Loucy (cell line): ENCODE data around the gene OR51B5.

Experiments used
- H2AFZ ChIP-seq: fragments of 200-600 bp; sonication (generic); 2 replicates; pipeline ENCODE4 v1.6.0; 2016; ENCODE audit warnings: antibody characterized with exemption, mild to moderate bottlenecking, low read length, moderate library complexity
- H3F3A ChIP-seq: fragments of 200-600 bp; 2 replicates; pipeline ENCODE4 v1.6.0; 2016; ENCODE audit warnings: antibody characterized with exemption, low read depth, mild to moderate bottlenecking
- H3K27me3 ChIP-seq: fragments of 200-600 bp; sonication (generic); 2 replicates; pipeline ENCODE4 v1.6.1; 2014; ENCODE audit warnings: low read length, mild to moderate bottlenecking; ENCODE audit not compliant: insufficient read depth, poor library complexity, severe bottlenecking
- H3K36me3 ChIP-seq: fragments of 200-600 bp; sonication (generic); 2 replicates; pipeline ENCODE4 v1.6.1; 2016; ENCODE audit warnings: low read length; ENCODE audit not compliant: insufficient read depth
- H3K4me1 ChIP-seq: fragments of 200-600 bp; sonication (generic); 2 replicates; pipeline ENCODE4 v1.5.1; 2014; ENCODE audit warnings: low read length, mild to moderate bottlenecking; ENCODE audit not compliant: insufficient read depth, poor library complexity, severe bottlenecking
- H3K4me2 ChIP-seq: fragments of 200-600 bp; sonication (generic); 2 replicates; pipeline ENCODE4 v1.6.0; 2014; ENCODE audit warnings: antibody characterized with exemption, low read length, low read depth, mild to moderate bottlenecking; ENCODE audit not compliant: poor library complexity, severe bottlenecking
- H3K4me3 ChIP-seq: fragments of 200-600 bp; sonication (generic); 2 replicates; pipeline ENCODE4 v1.5.1; 2014; ENCODE audit warnings: low read length, mild to moderate bottlenecking, mixed read lengths; ENCODE audit not compliant: poor library complexity, severe bottlenecking
- H3K79me2 ChIP-seq: fragments of 200-600 bp; sonication (generic); 2 replicates; pipeline ENCODE4 v1.6.1; 2014; ENCODE audit warnings: low read length; ENCODE audit not compliant: insufficient read depth
- H3K9ac ChIP-seq: fragments of 200-600 bp; sonication (generic); 2 replicates; pipeline ENCODE4 v1.6.0; 2014; ENCODE audit warnings: mild to moderate bottlenecking, low read depth, low read length, moderate library complexity; ENCODE audit not compliant: poor library complexity, severe bottlenecking
- H3K9me2 ChIP-seq: fragments of 200-600 bp; sonication (generic); replicated peaks from 2 replicates; pipeline ENCODE4 v1.6.1; 2016; ENCODE audit warnings: low read depth, low read length, mixed read lengths
- H3K9me3 ChIP-seq: fragments of 200-600 bp; sonication (generic); 2 replicates; pipeline ENCODE4 v1.6.1; 2014; ENCODE audit warnings: mild to moderate bottlenecking, antibody characterized with exemption, low read length, low read depth; ENCODE audit not compliant: insufficient read depth
- H4K20me1 ChIP-seq: fragments of 200-600 bp; sonication (generic); 2 replicates; pipeline ENCODE4 v1.6.0; 2014; ENCODE audit warnings: antibody characterized with exemption, low read length, mild to moderate bottlenecking; ENCODE audit not compliant: insufficient read depth, poor library complexity, severe bottlenecking
- EZH2phosphoT487 ChIP-seq: fragments of 200-600 bp; IDR thresholded peaks from 2 replicates; pipeline ENCODE4 v1.6.1; 2018; ENCODE audit warnings: antibody characterized with exemption, mild to moderate bottlenecking, moderate library complexity, borderline replicate concordance
- TF ChIP-seq, protein P1 (sequence below): fragments of 200-600 bp; sonication (generic); conservative IDR thresholded peaks from 2 replicates; pipeline ENCODE4 v1.5.1; 2014; ENCODE audit warnings: mild to moderate bottlenecking, antibody characterized with exemption, low read length

Gene OR51B5

GRCh38 chr11:5383576-5383975, 40.3 kb upstream of the OR51B5 start, which contains the start of gene OR51M1:
Gene OR51M1, plus strand, starts transcription at chr11:5383812. Its CDS starts 5,587 bp downstream, at chr11:5389399.
- Histone ChIP-seq H3K4me1 (no peaks in the 10 kb centered on the region), H3K36me3 (no peaks in the 10 kb centered on the region), H3K27me3 (no peaks in the 10 kb centered on the region), H3K79me2 (no peaks in the 10 kb centered on the region), H3K9ac (no peak within 1 kb of the TSS), H3K9me3 (no peaks in the 10 kb centered on the region), H3F3A (no peaks in the 10 kb centered on the region), H4K20me1 (no peaks in the 10 kb centered on the region), H3K9me2 (0 out of 2 replicates have a peak, but pooled peaks cover 3% of the 10 kb centered on the region), H2AFZ (no peak within 1 kb of the TSS), H3K4me2 (no peak within 1 kb of the TSS), H3K4me3 (no peak within 1 kb of the TSS)
- TF ChIP-seq EZH2phosphoT487: no peak
- TF ChIP-seq, protein P1, sequence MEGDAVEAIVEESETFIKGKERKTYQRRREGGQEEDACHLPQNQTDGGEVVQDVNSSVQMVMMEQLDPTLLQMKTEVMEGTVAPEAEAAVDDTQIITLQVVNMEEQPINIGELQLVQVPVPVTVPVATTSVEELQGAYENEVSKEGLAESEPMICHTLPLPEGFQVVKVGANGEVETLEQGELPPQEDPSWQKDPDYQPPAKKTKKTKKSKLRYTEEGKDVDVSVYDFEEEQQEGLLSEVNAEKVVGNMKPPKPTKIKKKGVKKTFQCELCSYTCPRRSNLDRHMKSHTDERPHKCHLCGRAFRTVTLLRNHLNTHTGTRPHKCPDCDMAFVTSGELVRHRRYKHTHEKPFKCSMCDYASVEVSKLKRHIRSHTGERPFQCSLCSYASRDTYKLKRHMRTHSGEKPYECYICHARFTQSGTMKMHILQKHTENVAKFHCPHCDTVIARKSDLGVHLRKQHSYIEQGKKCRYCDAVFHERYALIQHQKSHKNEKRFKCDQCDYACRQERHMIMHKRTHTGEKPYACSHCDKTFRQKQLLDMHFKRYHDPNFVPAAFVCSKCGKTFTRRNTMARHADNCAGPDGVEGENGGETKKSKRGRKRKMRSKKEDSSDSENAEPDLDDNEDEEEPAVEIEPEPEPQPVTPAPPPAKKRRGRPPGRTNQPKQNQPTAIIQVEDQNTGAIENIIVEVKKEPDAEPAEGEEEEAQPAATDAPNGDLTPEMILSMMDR: no peak

GRCh38 chr11:5380740-5381342, 37.5 kb upstream of the OR51B5 start:
- Histone ChIP-seq H3K4me1 (no peaks in the 10 kb centered on the region), H3F3A (no peaks in the 10 kb centered on the region), H3K79me2 (no peaks in the 10 kb centered on the region), H2AFZ (no peak overlapping the region), H3K4me3 (no peak overlapping the region), H3K36me3 (no peaks in the 10 kb centered on the region), H3K9me2 (no peaks in the 10 kb centered on the region), H3K9ac (no peak overlapping the region), H3K4me2 (no peak overlapping the region), H3K9me3 (no peaks in the 10 kb centered on the region), H3K27me3 (no peaks in the 10 kb centered on the region), H4K20me1 (no peaks in the 10 kb centered on the region)
- TF ChIP-seq, protein P1: peak; percentile 85
- no peak for TF ChIP-seq EZH2phosphoT487

DNA sequence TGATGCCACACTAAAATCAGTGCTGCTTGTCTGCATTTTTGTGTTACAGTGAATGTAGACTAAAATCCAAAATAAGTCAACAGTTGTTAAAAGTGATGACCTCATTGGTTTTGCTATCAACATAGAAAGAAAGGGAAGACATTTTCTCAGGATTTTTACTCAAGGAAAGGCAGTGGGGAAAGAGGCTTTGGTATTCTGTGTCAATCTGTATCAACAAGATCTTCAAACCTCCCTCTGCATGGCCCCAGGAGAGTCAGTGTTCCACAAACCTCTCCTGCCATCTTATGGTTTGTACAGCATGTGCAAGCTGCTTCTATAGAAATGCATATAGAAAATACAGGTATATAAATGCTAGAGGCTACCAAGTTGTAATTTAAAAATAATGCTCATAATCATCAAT, 26.5 kb upstream of the OR51B5 start:
- H3K4me2 ChIP-seq: no peak overlapping the region
- H3K4me1 ChIP-seq: no peaks in the 10 kb centered on the region
- H2AFZ ChIP-seq: no peak overlapping the region
- H3K79me2 ChIP-seq: no peaks in the 10 kb centered on the region
- H3K4me3 ChIP-seq: no peak overlapping the region
- no peaks in the 10 kb centered on the region for H3F3A ChIP-seq
- no peaks in the 10 kb centered on the region; the same call in 1 of the 2 replicates for H3K9me3 ChIP-seq
- H3K9me2 ChIP-seq: no peaks in the 10 kb centered on the region
- H3K36me3 ChIP-seq: no peaks in the 10 kb centered on the region
- no peak overlapping the region for H3K9ac ChIP-seq
- no peaks in the 10 kb centered on the region for H4K20me1 ChIP-seq
- TF ChIP-seq EZH2phosphoT487: no peak
- TF ChIP-seq, protein P1: peak; percentile 23; the same call in 1 of the 2 replicates
- no peaks in the 10 kb centered on the region for H3K27me3 ChIP-seq
